RWPE2 (cell line): ENCODE data around the gene NDST1.

Experiments used
- ATAC-seq: fragments of 200-7000 bp; cut with Tn5 transposase; 3 replicates; pipeline ENCODE4 v1.9.1; 2021; ENCODE audit warnings: low read depth
- DNase-seq: peaks from one replicate; pipeline ENCODE4 v3.0.0-alpha.2; 2020; ENCODE audit warnings: low spot score
- H3K27ac ChIP-seq: fragments of 450-650 bp; 2 replicates; pipeline ENCODE4 v1.5.1; 2017; ENCODE audit warnings: mild to moderate bottlenecking; ENCODE audit not compliant: poor library complexity, severe bottlenecking
- H3K27me3 ChIP-seq: fragments of 250-450 bp; sonication (Bioruptor Pico); 2 replicates; pipeline ENCODE4 v1.5.1; 2021; ENCODE audit warnings: mild to moderate bottlenecking, moderate library complexity; ENCODE audit not compliant: insufficient read depth, poor library complexity, severe bottlenecking
- H3K36me3 ChIP-seq: fragments of 250-450 bp; sonication (Bioruptor Pico); 2 replicates; pipeline ENCODE4 v1.5.1; 2020; ENCODE audit warnings: low read depth, mild to moderate bottlenecking, moderate library complexity
- H3K4me1 ChIP-seq: fragments of 250-450 bp; sonication (Bioruptor Pico); 2 replicates; pipeline ENCODE4 v1.5.1; 2021; ENCODE audit warnings: mild to moderate bottlenecking, moderate library complexity; ENCODE audit not compliant: insufficient read depth, poor library complexity, severe bottlenecking
- H3K4me3 ChIP-seq: fragments of 250-450 bp; sonication (Bioruptor Pico); 2 replicates; pipeline ENCODE4 v1.5.1; 2021; ENCODE audit warnings: mild to moderate bottlenecking, moderate library complexity; ENCODE audit not compliant: severe bottlenecking
- H3K9me3 ChIP-seq: fragments of 250-450 bp; sonication (Bioruptor Pico); 2 replicates; pipeline ENCODE4 v1.5.1; 2021; ENCODE audit warnings: mild to moderate bottlenecking, moderate library complexity; ENCODE audit not compliant: severe bottlenecking
- TF ChIP-seq, protein P1 (sequence below): fragments of 450-650 bp; IDR thresholded peaks from one replicate; pipeline ENCODE4 v1.5.1; 2017; ENCODE audit warnings: mild to moderate bottlenecking, moderate library complexity; ENCODE audit not compliant: poor library complexity, severe bottlenecking

Gene NDST1

DNA sequence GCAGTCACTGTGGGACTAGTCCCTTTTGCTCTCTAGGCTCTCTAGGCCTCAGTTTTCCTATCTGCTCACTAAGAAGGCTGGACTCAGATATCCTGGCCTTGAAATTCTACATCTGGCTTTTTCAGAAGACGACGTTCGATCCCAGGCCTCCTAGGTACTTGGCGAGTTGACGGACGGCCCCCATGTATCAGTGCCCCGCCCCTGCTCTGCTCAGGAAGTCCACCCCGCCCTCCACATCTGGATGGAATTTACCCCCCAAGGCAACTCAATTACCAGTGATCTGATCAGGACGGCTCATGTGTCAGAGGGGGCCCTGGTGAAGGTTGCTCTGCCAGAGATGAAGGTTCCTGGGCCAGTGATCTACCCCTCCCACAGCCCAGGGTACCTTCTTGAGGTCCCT is 88.4 kb downstream of the NDST1 start:
- peak; percentile 58 for DNase-seq
- TF ChIP-seq, protein P1, sequence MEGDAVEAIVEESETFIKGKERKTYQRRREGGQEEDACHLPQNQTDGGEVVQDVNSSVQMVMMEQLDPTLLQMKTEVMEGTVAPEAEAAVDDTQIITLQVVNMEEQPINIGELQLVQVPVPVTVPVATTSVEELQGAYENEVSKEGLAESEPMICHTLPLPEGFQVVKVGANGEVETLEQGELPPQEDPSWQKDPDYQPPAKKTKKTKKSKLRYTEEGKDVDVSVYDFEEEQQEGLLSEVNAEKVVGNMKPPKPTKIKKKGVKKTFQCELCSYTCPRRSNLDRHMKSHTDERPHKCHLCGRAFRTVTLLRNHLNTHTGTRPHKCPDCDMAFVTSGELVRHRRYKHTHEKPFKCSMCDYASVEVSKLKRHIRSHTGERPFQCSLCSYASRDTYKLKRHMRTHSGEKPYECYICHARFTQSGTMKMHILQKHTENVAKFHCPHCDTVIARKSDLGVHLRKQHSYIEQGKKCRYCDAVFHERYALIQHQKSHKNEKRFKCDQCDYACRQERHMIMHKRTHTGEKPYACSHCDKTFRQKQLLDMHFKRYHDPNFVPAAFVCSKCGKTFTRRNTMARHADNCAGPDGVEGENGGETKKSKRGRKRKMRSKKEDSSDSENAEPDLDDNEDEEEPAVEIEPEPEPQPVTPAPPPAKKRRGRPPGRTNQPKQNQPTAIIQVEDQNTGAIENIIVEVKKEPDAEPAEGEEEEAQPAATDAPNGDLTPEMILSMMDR: no peak
- Histone ChIP-seq H3K27me3 (no peaks in the 10 kb centered on the region), H3K27ac (no peak overlapping the region), H3K9me3 (no peaks in the 10 kb centered on the region), H3K36me3 (no peaks in the 10 kb centered on the region), H3K4me1 (peaks cover 22% of the 10 kb centered on the region), H3K4me3 (no peak overlapping the region)
- ATAC-seq: no peak

DNA sequence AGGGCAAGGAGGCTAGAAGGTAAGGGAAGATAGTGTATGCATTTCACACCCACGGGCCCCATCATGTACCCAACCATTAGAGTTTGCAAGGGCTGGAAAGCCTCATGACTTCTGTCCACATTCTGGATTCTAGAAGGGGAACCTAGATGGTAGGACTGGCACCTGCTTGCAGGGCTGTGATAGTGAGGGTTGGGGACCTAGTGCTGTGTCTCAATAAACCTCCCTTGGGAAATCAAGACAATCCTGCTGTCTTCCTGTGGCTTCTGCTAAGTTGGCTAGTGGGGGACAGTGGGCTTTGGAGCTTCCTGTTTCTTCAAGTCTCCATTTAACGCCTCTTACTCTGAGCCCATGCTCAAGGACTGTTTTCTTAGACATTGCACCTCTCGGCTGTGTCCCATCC is 88.9 kb downstream of the NDST1 start:
- H3K36me3 ChIP-seq: no peaks in the 10 kb centered on the region
- no peak for DNase-seq
- H3K4me1 ChIP-seq: peaks cover 22% of the 10 kb centered on the region
- no peak overlapping the region for H3K4me3 ChIP-seq
- ATAC-seq: no peak
- no peaks in the 10 kb centered on the region for H3K9me3 ChIP-seq
- H3K27ac ChIP-seq: no peak overlapping the region
- H3K27me3 ChIP-seq: no peaks in the 10 kb centered on the region
- TF ChIP-seq, protein P1: no peak

DNA sequence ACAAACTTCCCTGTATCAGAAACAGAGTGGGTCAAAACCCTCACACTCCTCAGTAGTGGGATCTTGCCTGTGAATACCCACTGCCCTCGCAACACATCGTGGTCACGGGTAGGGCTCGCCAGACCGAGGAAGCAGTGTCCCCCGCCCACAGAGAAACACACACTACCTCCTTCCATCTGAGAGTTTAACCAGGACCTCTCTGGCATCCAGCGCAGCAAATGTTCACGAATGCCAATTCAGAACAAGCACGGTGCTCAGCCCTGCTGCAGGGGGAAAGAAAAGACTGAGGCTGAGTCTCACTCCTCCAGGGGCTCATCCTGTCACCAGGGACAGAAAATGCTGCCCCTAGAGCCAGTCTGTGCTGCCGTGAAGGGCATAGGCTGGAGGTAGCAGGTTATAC is 90.1 kb downstream of the NDST1 start:
- no peaks in the 10 kb centered on the region for H3K27me3 ChIP-seq
- H3K4me3 ChIP-seq: no peak overlapping the region
- H3K36me3 ChIP-seq: no peaks in the 10 kb centered on the region
- TF ChIP-seq, protein P1: no peak
- ATAC-seq (no peak), DNase-seq (no peak)
- H3K9me3 ChIP-seq: no peaks in the 10 kb centered on the region
- peaks cover 22% of the 10 kb centered on the region for H3K4me1 ChIP-seq
- H3K27ac ChIP-seq: peak overlapping the region; percentile 75

DNA sequence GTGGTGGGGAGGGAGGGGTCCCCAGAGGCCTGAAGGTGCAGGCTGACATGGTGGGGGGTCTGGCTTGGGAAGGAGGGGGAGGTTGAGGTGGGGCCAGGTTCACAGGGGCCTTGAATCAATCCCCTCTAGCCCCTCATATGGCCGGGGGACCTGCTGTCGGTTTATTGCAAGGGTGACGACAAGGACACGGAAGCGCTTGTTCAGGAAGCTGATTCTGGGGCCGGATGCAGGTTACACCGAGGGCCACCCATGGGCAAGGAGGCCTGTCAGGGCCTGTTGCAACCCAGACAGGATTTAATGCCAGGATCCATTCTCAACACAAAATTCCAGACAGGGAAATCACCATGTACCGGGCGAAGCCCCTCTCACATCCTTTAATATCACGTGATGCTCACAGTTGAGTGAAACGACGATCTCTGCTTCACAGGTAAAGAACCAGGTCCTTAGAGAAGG is 90.9 kb downstream of the NDST1 start:
- peak overlapping the region; percentile 75 for H3K27ac ChIP-seq
- peak; percentile 70 for ATAC-seq

DNA sequence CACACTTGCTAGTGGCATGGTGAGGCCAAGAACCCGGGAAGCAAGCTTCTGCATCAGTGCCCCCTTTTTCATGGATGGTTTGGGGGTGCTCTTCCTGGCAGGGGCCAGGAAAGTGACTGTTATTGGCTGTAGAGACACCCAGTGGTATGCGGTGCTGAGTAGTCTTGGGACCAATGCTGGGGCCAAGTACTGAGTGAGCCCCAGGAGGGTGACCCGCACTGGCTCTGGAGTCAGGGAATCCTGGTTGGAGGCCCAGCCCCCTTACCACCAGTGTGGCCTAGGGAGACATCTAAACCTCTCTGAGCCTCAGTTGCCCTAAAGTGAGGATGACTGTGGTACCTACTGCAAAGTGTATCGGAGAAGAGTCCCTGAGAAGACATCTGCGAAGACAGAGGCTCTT is 91.3 kb downstream of the NDST1 start:
- H3K27ac ChIP-seq: peak overlapping the region; percentile 75
- peaks cover 22% of the 10 kb centered on the region for H3K4me1 ChIP-seq
- H3K27me3 ChIP-seq: no peaks in the 10 kb centered on the region
- H3K36me3 ChIP-seq: no peaks in the 10 kb centered on the region
- H3K4me3 ChIP-seq: no peak overlapping the region
- no peaks in the 10 kb centered on the region for H3K9me3 ChIP-seq
- ATAC-seq: peak; percentile 3; the same call in 1 of the 3 replicates
- TF ChIP-seq, protein P1: no peak
- DNase-seq: no peak

More for the DNA sequence above, 90.9 kb downstream of the NDST1 start:
- no peak overlapping the region for H3K4me3 ChIP-seq
- H3K36me3 ChIP-seq: no peaks in the 10 kb centered on the region
- DNase-seq: peak; percentile 88
- peaks cover 22% of the 10 kb centered on the region for H3K4me1 ChIP-seq
- H3K9me3 ChIP-seq: no peaks in the 10 kb centered on the region
- no peaks in the 10 kb centered on the region for H3K27me3 ChIP-seq
- TF ChIP-seq, protein P1: no peak
